ENCODE data around the gene ACTMAP. TPM values are rescaled to one million over a fixed set of nuclear protein-coding genes. Genes with fewer than 3 reads are reported as not detected.

ACTMAP gene
- total and polyA plus RNA-seq, 2 of the 13 experiments (the other 11 are each of a cell fraction or from before 2014, with no cell fraction given): 2.2 to 7.9 TPM

- TF ChIP-seq, protein P1, sequence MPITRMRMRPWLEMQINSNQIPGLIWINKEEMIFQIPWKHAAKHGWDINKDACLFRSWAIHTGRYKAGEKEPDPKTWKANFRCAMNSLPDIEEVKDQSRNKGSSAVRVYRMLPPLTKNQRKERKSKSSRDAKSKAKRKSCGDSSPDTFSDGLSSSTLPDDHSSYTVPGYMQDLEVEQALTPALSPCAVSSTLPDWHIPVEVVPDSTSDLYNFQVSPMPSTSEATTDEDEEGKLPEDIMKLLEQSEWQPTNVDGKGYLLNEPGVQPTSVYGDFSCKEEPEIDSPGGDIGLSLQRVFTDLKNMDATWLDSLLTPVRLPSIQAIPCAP (CRISPR knock-in tag; IDR thresholded peaks at IDR 0.05; ENCODE audit: low read depth): no peak
- TF ChIP-seq PPARG (CRISPR knock-in tag; conservative IDR thresholded peaks at IDR 0.05) (no peak), DNMT3B (CRISPR knock-in tag; conservative IDR thresholded peaks at IDR 0.05) (no peak), PRDM4 (CRISPR knock-in tag; IDR thresholded peaks at IDR 0.05; ENCODE audit: borderline replicate concordance) (no peak), ZNF746 (CRISPR knock-in tag; IDR thresholded peaks at IDR 0.05) (no peak), MLX (CRISPR knock-in tag; IDR thresholded peaks at IDR 0.05) (no peak), ZNF781 (CRISPR knock-in tag; IDR thresholded peaks at IDR 0.05; ENCODE audit: borderline replicate concordance, not compliant biosample characterization) (no peak), HMG20A (CRISPR knock-in tag; IDR thresholded peaks at IDR 0.05; ENCODE audit: borderline replicate concordance) (no peak), THRA (CRISPR knock-in tag; IDR thresholded peaks at IDR 0.05; ENCODE audit: borderline replicate concordance) (no peak), ZNF660 (CRISPR knock-in tag; IDR thresholded peaks at IDR 0.05; ENCODE audit: borderline replicate concordance, low read depth) (no peak), ZNF589 (CRISPR knock-in tag; conservative IDR thresholded peaks at IDR 0.05) (no peak), KMT2B (CRISPR knock-in tag; IDR thresholded peaks at IDR 0.05) (no peak), CENPBD1 (CRISPR knock-in tag; IDR thresholded peaks at IDR 0.05; ENCODE audit: borderline replicate concordance, low read depth) (no peak), ZNF274 (CRISPR knock-in tag; IDR thresholded peaks at IDR 0.05) (peak; percentile 57; the same call in 1 of the 2 replicates), ZNF17 (CRISPR knock-in tag; IDR thresholded peaks at IDR 0.05) (no peak), ZNF777 (CRISPR knock-in tag; IDR thresholded peaks at IDR 0.05) (peak; percentile 56; the same call in 1 of the 2 replicates), FOXM1 (CRISPR knock-in tag; IDR thresholded peaks at IDR 0.05) (no peak)
- TF ChIP-seq, protein P2, sequence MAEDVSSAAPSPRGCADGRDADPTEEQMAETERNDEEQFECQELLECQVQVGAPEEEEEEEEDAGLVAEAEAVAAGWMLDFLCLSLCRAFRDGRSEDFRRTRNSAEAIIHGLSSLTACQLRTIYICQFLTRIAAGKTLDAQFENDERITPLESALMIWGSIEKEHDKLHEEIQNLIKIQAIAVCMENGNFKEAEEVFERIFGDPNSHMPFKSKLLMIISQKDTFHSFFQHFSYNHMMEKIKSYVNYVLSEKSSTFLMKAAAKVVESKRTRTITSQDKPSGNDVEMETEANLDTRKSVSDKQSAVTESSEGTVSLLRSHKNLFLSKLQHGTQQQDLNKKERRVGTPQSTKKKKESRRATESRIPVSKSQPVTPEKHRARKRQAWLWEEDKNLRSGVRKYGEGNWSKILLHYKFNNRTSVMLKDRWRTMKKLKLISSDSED (CRISPR knock-in tag; IDR thresholded peaks at IDR 0.05): no peak
- TF ChIP-seq, protein P3, sequence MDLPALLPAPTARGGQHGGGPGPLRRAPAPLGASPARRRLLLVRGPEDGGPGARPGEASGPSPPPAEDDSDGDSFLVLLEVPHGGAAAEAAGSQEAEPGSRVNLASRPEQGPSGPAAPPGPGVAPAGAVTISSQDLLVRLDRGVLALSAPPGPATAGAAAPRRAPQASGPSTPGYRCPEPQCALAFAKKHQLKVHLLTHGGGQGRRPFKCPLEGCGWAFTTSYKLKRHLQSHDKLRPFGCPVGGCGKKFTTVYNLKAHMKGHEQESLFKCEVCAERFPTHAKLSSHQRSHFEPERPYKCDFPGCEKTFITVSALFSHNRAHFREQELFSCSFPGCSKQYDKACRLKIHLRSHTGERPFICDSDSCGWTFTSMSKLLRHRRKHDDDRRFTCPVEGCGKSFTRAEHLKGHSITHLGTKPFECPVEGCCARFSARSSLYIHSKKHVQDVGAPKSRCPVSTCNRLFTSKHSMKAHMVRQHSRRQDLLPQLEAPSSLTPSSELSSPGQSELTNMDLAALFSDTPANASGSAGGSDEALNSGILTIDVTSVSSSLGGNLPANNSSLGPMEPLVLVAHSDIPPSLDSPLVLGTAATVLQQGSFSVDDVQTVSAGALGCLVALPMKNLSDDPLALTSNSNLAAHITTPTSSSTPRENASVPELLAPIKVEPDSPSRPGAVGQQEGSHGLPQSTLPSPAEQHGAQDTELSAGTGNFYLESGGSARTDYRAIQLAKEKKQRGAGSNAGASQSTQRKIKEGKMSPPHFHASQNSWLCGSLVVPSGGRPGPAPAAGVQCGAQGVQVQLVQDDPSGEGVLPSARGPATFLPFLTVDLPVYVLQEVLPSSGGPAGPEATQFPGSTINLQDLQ (CRISPR knock-in tag; IDR thresholded peaks at IDR 0.05): no peak
Measured at GRCh38 chr19:40716482-40717324, 33.6 kb downstream of the ACTMAP start, which contains the start of the genes COQ8B and ITPKC (continued).
